Type B pancreatic cell (in vitro differentiated cells): ENCODE results near the gene SDF4. TPM values are rescaled to one million over a fixed set of nuclear protein-coding genes. Genes with fewer than 3 reads are reported as not detected.

Source experiments
- DNase-seq: peaks from one replicate; pipeline ENCODE4 v3.0.0; 2021; ENCODE audit warnings: mixed read lengths; ENCODE audit not compliant: unreplicated experiment; ENCODE audit errors: extremely low spot score
- H3K27ac Mint-ChIP-seq: 2 replicates; pipeline ENCODE4 v1.8.0; 2021; ENCODE audit warnings: mild to moderate bottlenecking, mixed read lengths
- H3K27me3 Mint-ChIP-seq: 2 replicates; pipeline ENCODE4 v1.8.0; 2021; ENCODE audit warnings: mixed read lengths
- H3K36me3 Mint-ChIP-seq: 2 replicates; pipeline ENCODE4 v1.8.0; 2021; ENCODE audit warnings: mixed read lengths
- H3K4me1 Mint-ChIP-seq: one replicate; pipeline ENCODE4 v1.8.0; 2021; ENCODE audit warnings: mixed read lengths; ENCODE audit not compliant: unreplicated experiment
- H3K4me3 Mint-ChIP-seq: 2 replicates; pipeline ENCODE4 v1.8.0; 2021; ENCODE audit warnings: mild to moderate bottlenecking, mixed read lengths
- H3K9me3 Mint-ChIP-seq: 2 replicates; pipeline ENCODE4 v1.8.0; 2021; ENCODE audit warnings: mixed read lengths
- CTCF ChIP-seq: fragments of 200-600 bp; sonication (generic); conservative IDR thresholded peaks from 2 replicates; pipeline ENCODE4 v1.5.0; 2021; ENCODE audit warnings: antibody characterized with exemption, mild to moderate bottlenecking
- total RNA-seq: library from RNA; stranded (reverse); gene quantifications from 2 replicates; pipeline ENCODE4 v1.2.1, GENCODE V29; 2021; ENCODE audit warnings: low replicate concordance

Gene SDF4
- total RNA-seq, 1 donor from 2014 or later: 116 TPM

DNA sequence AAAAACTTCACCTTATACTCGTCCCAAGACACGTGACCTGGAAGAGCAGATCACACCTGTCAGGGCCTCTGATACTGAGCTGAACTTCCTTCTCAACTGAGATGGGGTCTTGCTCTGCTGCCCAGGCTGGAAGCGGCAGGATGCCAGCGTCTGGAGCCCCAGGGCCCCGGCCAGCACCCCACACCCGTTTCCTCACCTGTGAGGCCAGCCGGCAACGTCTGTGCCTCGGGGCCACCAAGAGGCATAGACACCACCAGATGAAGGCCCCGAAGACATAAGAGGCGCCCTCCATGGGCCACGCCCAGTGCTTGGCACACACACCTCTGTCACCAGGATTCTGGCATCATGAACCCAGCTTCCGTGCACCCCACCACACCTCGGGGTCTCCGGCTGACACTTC is 8.5 kb downstream of the SDF4 start:
- Mint-ChIP-seq H3K36me3 (peaks cover 14% of the 10 kb centered on the region), H3K4me3 (no peak overlapping the region), H3K4me1 (no peaks in the 10 kb centered on the region)

DNA sequence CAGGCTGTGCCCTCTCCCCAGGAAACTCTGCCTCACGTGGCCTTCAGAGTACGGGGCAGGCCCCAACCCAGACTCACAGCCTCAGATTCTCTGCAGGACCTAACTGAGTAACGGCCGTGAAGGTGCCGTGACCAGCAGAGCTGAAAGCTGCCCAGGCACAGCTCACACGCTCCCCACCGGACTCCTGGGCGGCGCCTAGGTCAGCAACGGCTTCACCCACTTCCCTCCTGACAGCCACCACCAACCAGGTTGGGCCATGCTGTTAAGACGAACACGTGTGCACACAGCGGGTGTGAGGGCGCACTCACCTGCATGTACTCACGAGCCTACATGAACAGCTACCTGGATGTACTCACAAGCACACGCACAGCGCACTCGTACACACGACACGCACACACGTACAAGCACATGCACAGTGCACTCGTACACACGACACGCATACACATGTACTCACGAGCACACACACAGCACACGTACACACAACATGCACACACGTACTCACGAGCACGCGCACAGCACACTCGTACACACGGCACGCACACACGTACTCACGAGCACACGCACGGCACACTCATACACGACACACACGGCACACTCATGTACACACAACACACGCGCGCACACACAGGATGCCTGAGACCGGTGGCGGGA is 9.1 kb downstream of the SDF4 start:
- H3K4me3 Mint-ChIP-seq: no peak overlapping the region
- no peaks in the 10 kb centered on the region for H3K9me3 Mint-ChIP-seq
- H3K4me1 Mint-ChIP-seq: no peaks in the 10 kb centered on the region
- no peak for TF ChIP-seq CTCF
- H3K27me3 Mint-ChIP-seq: no peaks in the 10 kb centered on the region
- no peak overlapping the region for H3K27ac Mint-ChIP-seq
- peaks cover 14% of the 10 kb centered on the region for H3K36me3 Mint-ChIP-seq
- DNase-seq: no peak

More for the DNA sequence above, 8.5 kb downstream of the SDF4 start:
- H3K9me3 Mint-ChIP-seq: no peaks in the 10 kb centered on the region
- H3K27me3 Mint-ChIP-seq: no peaks in the 10 kb centered on the region
- DNase-seq: no peak
- no peak for TF ChIP-seq CTCF
- H3K27ac Mint-ChIP-seq: no peak overlapping the region

- H3K9me3 Mint-ChIP-seq: no peaks in the 10 kb centered on the region
- no peak for TF ChIP-seq CTCF
- H3K27me3 Mint-ChIP-seq: no peaks in the 10 kb centered on the region
- DNase-seq: no peak
- peaks cover 14% of the 10 kb centered on the region for H3K36me3 Mint-ChIP-seq
- no peak overlapping the region for H3K27ac Mint-ChIP-seq
- H3K4me1 Mint-ChIP-seq: no peaks in the 10 kb centered on the region
- no peak overlapping the region for H3K4me3 Mint-ChIP-seq
Measured at GRCh38 chr1:1221887-1222574, 9.8 kb downstream of the SDF4 start.

DNA sequence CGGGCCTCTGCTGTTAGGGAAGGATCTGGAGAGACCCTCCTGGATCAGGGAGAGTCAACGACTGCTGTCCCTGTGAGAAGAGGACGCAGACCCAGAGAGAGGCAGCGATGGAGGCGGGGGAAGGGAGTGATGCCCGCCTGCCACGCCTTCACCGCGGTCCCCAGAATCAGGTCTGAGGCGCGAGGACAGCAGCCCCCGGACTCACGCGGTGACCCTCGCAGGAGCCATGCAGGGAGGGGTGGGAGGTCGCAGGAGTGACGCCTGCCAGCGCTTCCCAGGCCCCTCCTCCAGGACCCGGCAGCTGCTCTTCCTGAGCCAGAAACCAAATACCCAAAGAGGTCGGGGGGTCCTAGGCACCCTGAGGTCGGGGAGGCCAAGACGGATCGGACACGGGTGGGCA is 11.6 kb downstream of the SDF4 start:
- H3K27ac Mint-ChIP-seq: no peak overlapping the region
- H3K27me3 Mint-ChIP-seq: no peaks in the 10 kb centered on the region
- TF ChIP-seq CTCF: no peak
- no peak overlapping the region for H3K4me3 Mint-ChIP-seq
- peaks cover 10% of the 10 kb centered on the region for H3K36me3 Mint-ChIP-seq
- H3K4me1 Mint-ChIP-seq: no peaks in the 10 kb centered on the region
- H3K9me3 Mint-ChIP-seq: no peaks in the 10 kb centered on the region
- no peak for DNase-seq

GRCh38 chr1:1219341-1219740 is 12.5 kb downstream of the SDF4 start:
- Mint-ChIP-seq H3K27ac (no peak overlapping the region), H3K9me3 (no peaks in the 10 kb centered on the region), H3K4me3 (no peak overlapping the region), H3K36me3 (peaks cover 10% of the 10 kb centered on the region), H3K27me3 (no peaks in the 10 kb centered on the region), H3K4me1 (no peaks in the 10 kb centered on the region)
- no peak for TF ChIP-seq CTCF
- no peak for DNase-seq
